Mesodermal cell (in vitro differentiated cells): ENCODE data around the gene EXOC3.

Experiments used
- H3K27ac ChIP-seq: 2 replicates; pipeline ENCODE4 v1.7.0; 2013; ENCODE audit warnings: mild to moderate bottlenecking, low read depth, low read length, moderate library complexity; ENCODE audit not compliant: severe bottlenecking
- H3K36me3 ChIP-seq: 2 replicates; pipeline ENCODE4 v1.7.1; 2013; ENCODE audit warnings: mild to moderate bottlenecking, low read length, moderate library complexity; ENCODE audit not compliant: control insufficient read depth, insufficient read depth
- H3K4me1 ChIP-seq: one replicate; pipeline ENCODE4 v1.7.1; 2013; ENCODE audit warnings: mild to moderate bottlenecking, low read length; ENCODE audit not compliant: insufficient read depth, control insufficient read depth, poor library complexity, severe bottlenecking
- H3K4me3 ChIP-seq: 2 replicates; pipeline ENCODE4 v1.7.0; 2013; ENCODE audit warnings: low read length, control low read depth, mild to moderate bottlenecking; ENCODE audit not compliant: insufficient read depth, poor library complexity, severe bottlenecking; ENCODE audit errors: extremely low read depth
- H3K9me3 ChIP-seq: 2 replicates; pipeline ENCODE4 v1.7.1; 2013; ENCODE audit warnings: mild to moderate bottlenecking, low read length, moderate library complexity; ENCODE audit not compliant: control insufficient read depth
- WGBS, 2 experiments: methylation state at CpG; one replicate each; pipeline ENCODE4 v1.1.5; 2013; ENCODE audit warnings: missing lambda C conversion rate in 2 of 2; ENCODE audit not compliant: insufficient coverage in 2 of 2; 5-methylcytosine and 5-hydroxymethylcytosine counted together

EXOC3 gene

DNA sequence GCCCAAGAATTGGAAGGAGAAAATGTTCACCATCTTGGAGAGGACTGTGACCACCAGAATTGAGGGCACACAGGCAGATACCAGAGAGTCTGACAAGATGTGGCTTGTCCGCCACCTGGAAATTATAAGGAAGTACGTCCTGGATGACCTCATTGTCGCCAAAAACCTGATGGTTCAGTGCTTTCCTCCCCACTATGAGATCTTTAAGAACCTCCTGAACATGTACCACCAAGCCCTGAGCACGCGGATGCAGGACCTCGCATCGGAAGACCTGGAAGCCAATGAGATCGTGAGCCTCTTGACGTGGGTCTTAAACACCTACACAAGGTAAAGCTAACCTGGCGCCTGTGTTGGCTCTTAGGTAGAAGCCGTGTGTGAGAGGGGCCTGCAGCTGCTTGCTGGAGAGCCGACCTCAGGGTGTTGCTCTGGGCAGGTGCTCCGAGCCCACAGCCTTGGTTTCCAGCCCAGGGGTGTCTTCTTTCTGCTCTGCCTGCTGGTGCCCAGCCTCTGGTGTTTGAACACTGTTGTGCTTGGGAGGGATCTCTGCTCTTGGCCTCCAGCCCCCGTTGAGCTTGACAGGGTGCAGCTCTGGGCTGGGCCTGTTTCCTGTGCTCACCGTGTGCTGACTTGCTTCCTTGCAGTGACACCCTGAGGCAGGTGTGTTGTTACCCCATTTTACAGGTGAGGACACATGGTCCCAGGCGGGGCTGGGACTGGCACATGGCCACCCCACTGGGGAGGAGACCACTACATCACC is 10.9 kb downstream of the EXOC3 start:
- Histone ChIP-seq H3K4me1 (no peaks in the 10 kb centered on the region), H3K36me3 (peaks cover 89% of the 10 kb centered on the region), H3K9me3 (peaks cover 13% of the 10 kb centered on the region), H3K27ac (no peak overlapping the region), H3K4me3 (no peak overlapping the region)
- 89 to 98% methylated on average over 15 to 16 of the region's 16 CpGs for WGBS, 2 experiments

DNA sequence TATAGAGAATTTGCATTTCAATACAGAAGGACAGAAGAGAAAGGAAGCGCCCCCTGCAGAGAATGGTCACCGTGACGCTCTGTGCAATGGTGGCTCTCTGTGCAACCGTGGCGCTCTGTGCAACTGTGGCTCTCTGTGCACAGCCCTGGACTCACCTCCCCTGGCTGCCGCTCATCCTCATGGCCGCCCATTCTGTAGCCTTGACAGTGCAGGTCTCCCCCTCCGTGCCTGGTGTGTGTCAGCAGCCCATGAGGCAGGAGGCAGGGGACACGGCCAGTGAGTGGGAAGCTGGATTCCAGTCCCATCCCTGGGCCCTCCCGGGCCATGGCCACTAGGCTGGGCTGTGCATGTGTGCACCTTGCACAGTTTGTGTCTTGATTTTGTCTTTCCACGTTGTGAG is 12.0 kb downstream of the EXOC3 start:
- H3K4me3 ChIP-seq = no peak overlapping the region
- H3K9me3 ChIP-seq = peaks cover 13% of the 10 kb centered on the region
- 81% methylated on average over 10 to 11 of the region's 11 CpGs for WGBS, 2 experiments
- no peak overlapping the region for H3K27ac ChIP-seq
- H3K4me1 ChIP-seq = no peaks in the 10 kb centered on the region
- H3K36me3 ChIP-seq = peaks cover 89% of the 10 kb centered on the region

DNA sequence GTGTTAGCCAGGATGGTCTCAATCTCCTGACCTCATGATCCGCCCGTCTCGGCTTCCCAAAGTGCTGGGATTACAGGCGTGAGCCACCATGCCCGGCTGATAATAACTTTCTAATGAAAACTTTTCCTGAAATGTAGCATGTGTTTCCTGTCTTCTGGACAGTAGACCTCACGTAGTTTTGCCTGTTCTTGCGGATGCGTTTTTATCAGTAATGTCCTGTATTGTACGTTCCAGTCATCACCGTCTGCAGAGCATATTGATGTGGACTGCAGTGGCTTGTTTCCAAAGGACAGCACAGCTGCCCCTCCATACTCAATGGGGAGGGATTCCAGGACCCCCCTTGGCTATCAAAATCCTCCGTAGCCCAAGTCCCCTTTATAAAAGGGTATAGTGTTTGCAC is 12.8 kb downstream of the EXOC3 start:
- WGBS, 2 experiments = 92 to 98% methylated on average over 8 to 10 of the region's 11 CpGs
- peaks cover 13% of the 10 kb centered on the region for H3K9me3 ChIP-seq
- H3K27ac ChIP-seq = no peak overlapping the region
- no peak overlapping the region for H3K4me3 ChIP-seq
- H3K4me1 ChIP-seq = no peaks in the 10 kb centered on the region
- H3K36me3 ChIP-seq = peaks cover 90% of the 10 kb centered on the region

DNA sequence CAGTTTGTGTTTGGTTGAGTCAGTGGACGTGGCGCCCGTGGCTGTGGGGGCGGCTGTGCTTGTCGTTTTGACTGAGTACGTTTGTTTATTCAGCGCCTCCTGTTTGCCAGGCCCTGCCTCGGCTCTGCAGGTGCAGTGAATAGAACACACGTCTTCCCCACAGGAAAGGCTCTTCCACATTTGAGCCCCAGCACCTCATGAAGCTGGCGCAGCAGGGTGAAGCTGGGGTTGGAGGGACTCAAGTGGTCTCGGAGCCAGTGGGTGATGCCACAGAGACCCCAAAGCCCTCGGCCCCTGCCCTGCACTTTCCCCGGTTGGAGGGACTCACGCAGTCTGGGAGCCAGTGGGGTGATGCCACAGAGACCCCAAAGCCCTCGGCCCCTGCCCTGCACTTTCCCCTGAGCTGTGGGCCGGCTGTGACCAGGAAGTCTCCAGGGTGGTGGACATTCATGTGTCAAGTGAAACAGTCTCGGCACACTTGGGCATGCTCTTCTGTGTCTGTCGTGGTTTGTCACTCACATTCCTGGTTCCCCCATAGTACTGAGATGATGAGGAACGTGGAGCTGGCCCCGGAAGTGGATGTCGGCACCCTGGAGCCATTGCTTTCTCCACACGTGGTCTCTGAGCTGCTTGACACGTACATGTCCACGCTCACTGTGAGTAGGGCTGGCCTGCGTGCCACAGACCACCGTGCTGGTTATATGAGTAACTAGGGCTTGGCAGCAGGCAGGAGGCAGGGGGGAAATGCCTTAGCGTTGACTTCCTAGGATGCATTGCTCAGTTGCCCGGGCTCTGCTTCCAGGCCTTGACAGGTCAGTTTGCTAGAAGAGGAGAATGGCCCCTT is 13.6 kb downstream of the EXOC3 start:
- Histone ChIP-seq H3K4me3 (no peak overlapping the region), H3K9me3 (peaks cover 11% of the 10 kb centered on the region), H3K36me3 (peaks cover 89% of the 10 kb centered on the region), H3K27ac (no peak overlapping the region), H3K4me1 (peaks cover under 1% of the 10 kb centered on the region)
- WGBS, 2 experiments = 96 to 97% methylated on average over 22 to 25 of the region's 28 CpGs

DNA sequence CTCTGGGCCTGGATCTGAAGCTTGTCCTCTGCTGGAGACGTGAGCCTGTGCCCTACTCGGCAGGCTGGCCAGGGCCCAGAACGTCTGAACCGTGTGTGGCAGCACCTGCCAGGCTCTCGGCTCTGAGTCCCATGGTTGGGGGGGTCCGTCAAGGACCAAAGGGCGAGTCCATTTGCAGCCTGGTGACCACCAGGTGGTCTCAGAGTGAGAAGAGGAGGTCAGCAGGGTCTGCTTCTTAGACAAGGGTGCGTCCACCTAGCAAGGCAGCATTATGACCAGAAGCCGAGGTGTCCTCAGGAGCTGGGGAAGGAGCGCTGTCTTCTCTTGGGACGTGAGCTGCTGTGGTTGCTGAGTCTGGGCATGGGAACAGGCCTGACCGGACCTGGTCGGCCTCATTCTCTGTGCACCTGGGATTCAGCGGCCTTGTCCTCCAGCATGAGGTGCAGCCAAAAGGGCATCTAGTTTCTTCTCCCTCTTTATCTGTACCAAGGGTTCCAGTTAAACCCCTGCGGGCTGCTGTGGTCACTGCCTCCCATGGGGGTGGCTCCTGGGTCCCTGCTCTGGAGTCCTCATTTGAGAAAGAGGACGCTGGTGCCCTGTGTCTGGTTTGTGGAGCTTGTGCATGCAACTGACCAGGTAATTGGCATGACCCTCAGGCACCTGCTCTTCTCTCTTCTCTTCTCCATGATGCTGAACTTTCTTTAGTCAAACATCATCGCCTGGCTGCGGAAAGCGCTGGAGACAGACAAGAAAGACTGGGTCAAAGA is 14.4 kb downstream of the EXOC3 start:
- WGBS, 2 experiments = 94 to 95% methylated on average over 16 to 18 of the region's 19 CpGs
- H3K27ac ChIP-seq = no peak overlapping the region
- peaks cover 90% of the 10 kb centered on the region for H3K36me3 ChIP-seq
- H3K9me3 ChIP-seq = peaks cover 3% of the 10 kb centered on the region
- peaks cover 3% of the 10 kb centered on the region for H3K4me1 ChIP-seq
- H3K4me3 ChIP-seq = no peak overlapping the region

DNA sequence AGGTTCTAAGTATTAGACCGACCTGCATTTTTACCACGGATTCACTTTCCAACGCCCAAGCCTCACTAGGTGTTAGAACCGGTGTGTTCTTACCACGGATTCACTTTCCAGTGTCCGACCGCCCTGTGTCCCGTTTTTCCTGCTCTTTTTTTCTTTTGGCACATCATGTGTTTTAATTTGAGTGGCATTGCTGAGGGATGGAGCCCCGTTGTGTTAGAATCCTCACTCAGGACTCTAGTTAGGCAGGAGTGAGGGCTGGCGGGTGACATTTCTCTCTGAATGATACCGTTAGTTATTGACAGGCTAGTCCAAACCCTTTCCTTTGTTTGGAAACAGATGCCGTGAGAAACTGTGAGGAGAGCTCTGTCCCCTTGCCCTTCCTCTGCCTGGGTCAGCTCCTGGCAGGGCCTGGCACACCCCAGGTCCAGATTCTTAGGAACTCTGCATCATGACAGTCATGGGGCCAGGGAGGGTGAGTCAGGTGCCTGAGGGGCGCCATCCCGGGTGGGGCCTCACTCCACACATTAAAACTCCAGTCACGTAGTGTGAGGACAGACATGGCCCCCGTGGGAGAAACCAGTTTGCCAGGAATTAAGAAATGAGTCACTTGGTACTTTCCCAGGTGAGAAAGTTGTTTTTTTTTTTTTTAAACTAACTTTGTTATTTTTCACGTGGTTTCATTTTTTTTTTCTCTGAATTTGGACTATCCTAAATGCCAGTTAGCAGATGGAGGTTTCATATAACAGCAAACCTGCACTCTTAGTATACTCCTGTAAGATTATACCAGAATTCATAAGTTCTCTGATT is 15.8 kb downstream of the EXOC3 start:
- H3K4me3 ChIP-seq = no peak overlapping the region
- WGBS, 2 experiments = 93 to 98% methylated on average over 12 to 14 of the region's 17 CpGs
- peaks cover 86% of the 10 kb centered on the region for H3K36me3 ChIP-seq
- peaks cover 3% of the 10 kb centered on the region for H3K4me1 ChIP-seq
- H3K27ac ChIP-seq = no peak overlapping the region
- no peaks in the 10 kb centered on the region for H3K9me3 ChIP-seq

DNA sequence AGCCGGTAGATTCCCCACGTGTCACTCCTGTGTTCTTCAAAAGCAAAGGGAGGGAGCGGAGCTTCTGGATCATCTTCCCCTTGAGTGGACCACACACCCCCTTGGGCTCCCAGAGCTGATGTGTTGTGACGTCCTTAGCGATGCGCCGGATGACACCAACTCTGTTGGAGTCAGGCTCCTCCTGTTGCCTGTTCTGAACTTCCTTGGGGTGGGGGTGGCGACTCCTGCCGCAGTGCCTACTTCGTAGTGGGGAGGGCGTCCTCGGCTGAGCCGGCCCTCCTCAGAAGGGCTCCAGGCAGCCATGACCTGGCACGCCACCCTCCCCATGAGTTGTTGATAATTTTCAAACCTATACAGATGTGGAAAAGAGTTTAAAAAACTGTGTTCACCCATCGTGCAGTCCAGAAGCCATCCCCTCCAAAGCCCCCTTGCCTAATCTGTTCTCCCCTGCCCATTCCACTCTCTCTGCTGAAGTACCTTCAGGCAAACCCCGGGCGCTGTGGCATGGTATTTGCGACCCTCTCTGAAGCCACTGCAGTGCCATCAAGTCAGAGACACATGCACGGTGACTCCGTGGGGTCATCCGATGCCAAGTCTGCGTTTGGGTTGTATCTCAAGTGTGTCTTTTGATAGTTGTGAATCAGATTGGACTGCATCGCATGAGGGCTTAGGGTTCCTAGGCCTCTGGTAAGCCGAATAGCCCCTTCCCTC is 16.7 kb downstream of the EXOC3 start:
- 94 to 95% methylated on average over 21 to 23 of the region's 24 CpGs for WGBS, 2 experiments
- H3K4me1 ChIP-seq = peaks cover 3% of the 10 kb centered on the region
- H3K4me3 ChIP-seq = no peak overlapping the region
- no peaks in the 10 kb centered on the region for H3K9me3 ChIP-seq
- H3K36me3 ChIP-seq = peaks cover 77% of the 10 kb centered on the region
- no peak overlapping the region for H3K27ac ChIP-seq

DNA sequence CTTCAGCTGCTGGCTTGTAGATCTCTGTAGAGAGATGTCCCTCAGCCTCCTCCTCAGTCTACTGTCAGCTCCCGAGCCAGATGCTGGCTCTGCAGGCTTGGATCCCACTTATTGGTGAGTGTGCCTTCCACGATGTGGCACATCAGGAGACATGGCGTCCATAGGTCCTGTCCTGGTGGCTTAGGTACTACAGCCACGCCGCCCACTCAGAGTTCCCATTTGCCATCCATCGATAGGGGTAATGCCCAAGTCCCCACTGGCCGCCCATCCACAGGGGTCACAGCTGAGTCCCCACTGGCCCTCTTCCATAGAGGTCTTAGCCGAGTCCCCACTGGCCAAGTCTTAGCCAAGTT is 17.3 kb downstream of the EXOC3 start:
- H3K4me3 ChIP-seq = no peak overlapping the region
- WGBS, 2 experiments = 91 to 95% methylated on average over 7 to 8 of the region's 8 CpGs
- H3K4me1 ChIP-seq = peaks cover 3% of the 10 kb centered on the region
- no peaks in the 10 kb centered on the region for H3K9me3 ChIP-seq
- peaks cover 72% of the 10 kb centered on the region for H3K36me3 ChIP-seq
- H3K27ac ChIP-seq = no peak overlapping the region

DNA sequence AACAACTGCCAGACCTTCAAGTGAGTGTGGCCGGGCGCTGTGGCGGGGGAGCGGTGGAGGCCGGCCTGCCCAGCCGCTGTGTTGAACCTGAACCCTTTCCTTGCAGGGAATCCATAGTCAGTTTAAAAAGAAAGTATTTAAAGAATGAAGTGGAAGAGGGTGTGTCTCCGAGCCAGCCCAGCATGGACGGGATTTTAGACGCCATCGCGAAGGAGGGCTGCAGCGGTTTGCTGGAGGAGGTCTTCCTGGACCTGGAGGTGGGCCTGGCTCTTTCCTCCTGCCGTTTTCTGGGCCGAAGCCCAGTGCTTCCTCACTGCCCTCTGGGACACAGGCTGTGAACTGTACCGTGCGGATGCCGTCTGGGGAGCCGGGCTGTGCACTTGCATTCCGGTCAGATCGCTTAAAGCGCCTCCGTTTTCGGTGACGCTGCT is 19.1 kb downstream of the EXOC3 start:
- H3K27ac ChIP-seq = no peak overlapping the region
- H3K4me3 ChIP-seq = no peak overlapping the region
- no peaks in the 10 kb centered on the region for H3K9me3 ChIP-seq
- H3K4me1 ChIP-seq = peaks cover 3% of the 10 kb centered on the region
- 97 to 98% methylated on average over 13 to 21 of the region's 24 CpGs for WGBS, 2 experiments
- H3K36me3 ChIP-seq = peaks cover 61% of the 10 kb centered on the region
